Esophagus muscularis mucosa (tissue), 4 donors: Measurements from ENCODE around the gene ITGA5.
A peak's percentile ranks its signal among the peaks of the same experiment; 100 is the strongest.

Experiments
- EP300 ChIP-seq: sonication (generic); formaldehyde crosslinking; IDR thresholded peaks from one replicate; pipeline ENCODE4 v1.6.1; 2017; ENCODE audit warnings: antibody characterized with exemption
- POLR2A ChIP-seq: fragments of 450-650 bp; IDR thresholded peaks from one replicate; pipeline ENCODE4 v1.6.1; 2017; ENCODE audit warnings: antibody characterized with exemption, moderate library complexity, mild to moderate bottlenecking, low read depth
- POLR2AphosphoS5 ChIP-seq, 2 donors: sonication (generic); formaldehyde crosslinking; IDR thresholded peaks; one replicate each; pipeline ENCODE4 v1.6.1; 2017; ENCODE audit warnings: antibody characterized with exemption in 2 of 2
- TF ChIP-seq, protein P1 (sequence below), 3 experiments: fragments of 200-600 bp in 2 of 3; fragments of 450-650 bp in 1 of 3; sonication (generic) in 2 of 3; IDR thresholded peaks; one replicate each; pipeline ENCODE4 v1.5.1; 2017 to 2019; ENCODE audit warnings: antibody characterized with exemption in 3 of 3, mild to moderate bottlenecking in 2 of 3, moderate library complexity in 1 of 3

DNA sequence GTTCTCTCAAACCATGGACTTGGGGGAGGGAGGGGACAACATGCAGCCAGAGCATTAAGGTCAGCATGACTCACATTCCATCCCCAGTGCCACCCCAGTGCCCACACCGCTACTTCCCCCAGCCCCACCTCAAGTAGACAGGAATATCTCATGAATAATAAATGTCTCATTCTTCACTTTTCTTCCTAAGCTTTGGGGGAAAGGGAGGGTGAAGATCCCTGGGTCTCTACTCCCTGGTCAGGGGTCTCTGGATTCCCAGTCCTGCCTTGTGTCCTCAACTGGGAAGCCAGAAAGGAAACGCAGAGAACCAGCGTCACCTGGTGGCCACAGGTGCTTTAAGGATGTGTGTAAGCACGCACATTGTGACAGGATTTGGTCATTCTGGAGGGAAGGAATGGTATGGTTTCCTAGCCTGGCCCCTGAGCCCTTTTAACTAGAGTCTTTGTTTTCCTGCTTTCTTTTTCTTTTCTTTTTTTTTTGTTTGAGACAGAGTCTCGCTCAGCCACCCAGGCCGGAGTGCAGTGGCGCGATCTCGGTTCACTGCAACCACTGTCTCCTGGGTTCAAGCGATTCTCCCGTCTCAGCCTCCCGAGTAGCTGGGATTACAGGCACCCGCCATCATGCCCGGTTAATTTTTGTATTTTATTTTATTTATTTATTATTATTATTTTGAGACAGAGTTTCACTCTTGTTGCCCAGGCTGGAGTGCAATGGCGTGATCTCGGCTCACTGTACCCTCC, 58.2 kb downstream of the ITGA5 start:
- TF ChIP-seq POLR2A (no peak), POLR2AphosphoS5 (IDR thresholded peaks at IDR 0.05) (peak in 1 of 2 donors; percentile 40), EP300 (no peak)
- TF ChIP-seq, protein P1, sequence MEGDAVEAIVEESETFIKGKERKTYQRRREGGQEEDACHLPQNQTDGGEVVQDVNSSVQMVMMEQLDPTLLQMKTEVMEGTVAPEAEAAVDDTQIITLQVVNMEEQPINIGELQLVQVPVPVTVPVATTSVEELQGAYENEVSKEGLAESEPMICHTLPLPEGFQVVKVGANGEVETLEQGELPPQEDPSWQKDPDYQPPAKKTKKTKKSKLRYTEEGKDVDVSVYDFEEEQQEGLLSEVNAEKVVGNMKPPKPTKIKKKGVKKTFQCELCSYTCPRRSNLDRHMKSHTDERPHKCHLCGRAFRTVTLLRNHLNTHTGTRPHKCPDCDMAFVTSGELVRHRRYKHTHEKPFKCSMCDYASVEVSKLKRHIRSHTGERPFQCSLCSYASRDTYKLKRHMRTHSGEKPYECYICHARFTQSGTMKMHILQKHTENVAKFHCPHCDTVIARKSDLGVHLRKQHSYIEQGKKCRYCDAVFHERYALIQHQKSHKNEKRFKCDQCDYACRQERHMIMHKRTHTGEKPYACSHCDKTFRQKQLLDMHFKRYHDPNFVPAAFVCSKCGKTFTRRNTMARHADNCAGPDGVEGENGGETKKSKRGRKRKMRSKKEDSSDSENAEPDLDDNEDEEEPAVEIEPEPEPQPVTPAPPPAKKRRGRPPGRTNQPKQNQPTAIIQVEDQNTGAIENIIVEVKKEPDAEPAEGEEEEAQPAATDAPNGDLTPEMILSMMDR (IDR thresholded peaks at IDR 0.05): peak; percentile 77 to 87 (median 83)
